B cell (primary cell): ENCODE measurements around the gene MED22. TPM values are rescaled to one million over a fixed set of nuclear protein-coding genes. Genes with fewer than 3 reads are reported as not detected.
A peak's percentile ranks its signal among the peaks of the same experiment; 100 is the strongest.

ENCODE experiments used
- ATAC-seq: fragments of 200-7000 bp; cut with Tn5 transposase; one replicate; pipeline ENCODE4 v1.10.0; 2021; ENCODE audit warnings: low read depth, mild to moderate bottlenecking, moderate number of reproducible peaks, moderate library complexity
- CTCF ChIA-PET: fragments of 350-600 bp; sonication (Branson Sonifier 250); formaldehyde crosslinking; loops from one replicate; lab custom pipeline; 2021; ENCODE audit warnings: antibody characterized with exemption, inconsistent platforms; lab: Charles Lee
- POLR2A ChIA-PET: fragments of 350-600 bp; sonication (Branson Sonifier 250); formaldehyde crosslinking; loops from one replicate; lab custom pipeline; 2021; ENCODE audit warnings: antibody characterized with exemption; lab: Charles Lee
- DNase-seq: peaks from one replicate; pipeline ENCODE4 v3.0.0; 2013
- H2AFZ ChIP-seq: 2 replicates; pipeline ENCODE4 v1.6.1; 2012; ENCODE audit warnings: mild to moderate bottlenecking, low read depth, low read length; ENCODE audit not compliant: insufficient read depth, poor library complexity, severe bottlenecking
- H3K27ac ChIP-seq, 2 donors: 1 replicate in 1 of 2; 2 replicates in 1 of 2; pipeline ENCODE4 v1.5.1; 2012 to 2013; ENCODE audit warnings: low read length in 2 of 2, mild to moderate bottlenecking in 2 of 2, moderate library complexity in 1 of 2
- H3K27me3 ChIP-seq, 4 experiments: fragments of 200-600 bp in 1 of 4; sonication (generic) in 1 of 4; replicated peaks in 1 of 4; 1 replicate in 2 of 4; 2 replicates in 2 of 4; pipeline versions ENCODE4 v1.6.1 to v1.7.0; 2013 to 2016; ENCODE audit warnings: low read length in 3 of 4, mild to moderate bottlenecking in 2 of 4, mixed read lengths in 1 of 4, moderate library complexity in 1 of 4; ENCODE audit not compliant: insufficient read depth in 4 of 4, control insufficient read depth in 3 of 4; ENCODE audit errors: control extremely low read depth in 1 of 4
- H3K36me3 ChIP-seq, 2 experiments: replicated peaks in 1 of 2; 1 replicate in 1 of 2; 2 replicates in 1 of 2; pipeline versions ENCODE4 v1.6.1 to v1.7.1; 2013; ENCODE audit warnings: low read length in 1 of 2; ENCODE audit not compliant: insufficient read depth in 2 of 2, control insufficient read depth in 1 of 2; ENCODE audit errors: control extremely low read depth in 1 of 2, extremely low read depth in 1 of 2
- H3K4me1 ChIP-seq, 2 donors: fragments of 200-600 bp in 1 of 2; sonication (generic) in 1 of 2; 1 replicate in 1 of 2; 2 replicates in 1 of 2; pipeline versions ENCODE4 v1.5.1 to v1.6.1; 2013 to 2017; ENCODE audit warnings: low read length in 2 of 2; ENCODE audit not compliant: control insufficient read depth in 2 of 2, insufficient read depth in 2 of 2
- H3K4me2 ChIP-seq: replicated peaks from 2 replicates; pipeline ENCODE3; 2012; ENCODE audit warnings: mild to moderate bottlenecking, low read depth, low read length; ENCODE audit not compliant: poor library complexity, severe bottlenecking
- H3K4me3 ChIP-seq, 5 experiments: fragments of 200-600 bp in 1 of 5; sonication (generic) in 1 of 5; 1 replicate in 3 of 5; 2 replicates in 2 of 5; pipeline versions ENCODE4 v1.5.1 to v1.7.0; 2011 to 2016; ENCODE audit warnings: low read length in 4 of 5, mild to moderate bottlenecking in 4 of 5, low read depth in 2 of 5, control low read depth in 1 of 5, moderate library complexity in 1 of 5; ENCODE audit not compliant: insufficient read depth in 1 of 5; ENCODE audit errors: control extremely low read depth in 1 of 5, extremely low read depth in 1 of 5
- H3K79me2 ChIP-seq: fragments of 200-600 bp; sonication (generic); one replicate; pipeline ENCODE4 v1.6.0; 2016; ENCODE audit warnings: low read length; ENCODE audit not compliant: control insufficient read depth, insufficient read depth
- H3K9ac ChIP-seq: fragments of 200-600 bp; sonication (generic); 2 replicates; pipeline ENCODE4 v1.6.1; 2017; ENCODE audit warnings: mild to moderate bottlenecking, low read length, moderate library complexity
- H3K9me3 ChIP-seq, 3 donors: one replicate each; pipeline versions ENCODE4 v1.6.1 to v1.7.1; 2013; ENCODE audit warnings: low read length in 2 of 3; ENCODE audit not compliant: control insufficient read depth in 2 of 3, insufficient read depth in 1 of 3; ENCODE audit errors: control extremely low read depth in 1 of 3
- H4K20me1 ChIP-seq: 2 replicates; pipeline ENCODE4 v1.6.0; 2012; ENCODE audit warnings: mild to moderate bottlenecking, low read length; ENCODE audit not compliant: insufficient read depth, control insufficient read depth, poor library complexity, severe bottlenecking
- H3K27ac Mint-ChIP-seq: one replicate; pipeline ENCODE4 v1.8.0; 2021; ENCODE audit warnings: mixed read lengths
- H3K27me3 Mint-ChIP-seq: one replicate; pipeline ENCODE4 v1.8.0; 2021; ENCODE audit warnings: mixed read lengths
- H3K4me1 Mint-ChIP-seq: one replicate; pipeline ENCODE4 v1.8.0; 2021; ENCODE audit warnings: mixed read lengths
- H3K4me3 Mint-ChIP-seq: one replicate; pipeline ENCODE4 v1.8.0; 2021; ENCODE audit warnings: mixed read lengths
- H3K9me3 Mint-ChIP-seq: one replicate; pipeline ENCODE4 v1.8.0; 2022; ENCODE audit warnings: mixed read lengths; ENCODE audit not compliant: insufficient read depth
- EZH2 ChIP-seq: IDR thresholded peaks from 2 replicates; pipeline ENCODE4 v1.6.1; 2012; ENCODE audit warnings: borderline replicate concordance, low read depth, mild to moderate bottlenecking, moderate library complexity, low read length; ENCODE audit not compliant: insufficient read depth, poor library complexity, severe bottlenecking
- WGBS: methylation state at CpG from one replicate; pipeline ENCODE4 v1.1.5; 2013; ENCODE audit warnings: missing lambda C conversion rate; ENCODE audit not compliant: insufficient coverage; 5-methylcytosine and 5-hydroxymethylcytosine counted together
- intact Hi-C: fragments of 100-400 bp; cut with micrococcal nuclease; formaldehyde crosslinking; loops from one replicate; pipeline ENCODE4 v1.10.0; 2022
- polyA minus RNA-seq: library from RNA; depleted of rRNA, polyadenylated mRNA; stranded (reverse); fragments of >200 nt; gene quantifications from 2 replicates; pipeline ENCODE4 v1.2.3, GENCODE V29; 2012
- polyA plus RNA-seq: library from polyadenylated mRNA; depleted of rRNA; stranded (reverse); fragments of >200 nt; gene quantifications from 2 replicates; pipeline ENCODE4 v1.2.3, GENCODE V29; 2012
- total RNA-seq, 2 donors: library from RNA; stranded (reverse); fragments of 120-200 nt in 1 of 2; gene quantifications; 1 replicate in 1 of 2; 2 replicates in 1 of 2; pipeline versions ENCODE4 v1.2.3 to v1.2.4, GENCODE V29; 2013 to 2022
- TF ChIP-seq, protein P1 (sequence below): fragments of 200-600 bp; IDR thresholded peaks from one replicate; pipeline ENCODE4 v1.8.0; 2022; ENCODE audit warnings: antibody characterized with exemption, mild to moderate bottlenecking

Gene MED22
- 50.4 and 56.9 TPM in 2 replicates for total RNA-seq
- 32.1 TPM for total RNA-seq (2013)
- polyA plus RNA-seq, result 33.9 and 44.9 TPM in 2 replicates
- 49.2 and 52.4 TPM in 2 replicates for polyA minus RNA-seq

DNA sequence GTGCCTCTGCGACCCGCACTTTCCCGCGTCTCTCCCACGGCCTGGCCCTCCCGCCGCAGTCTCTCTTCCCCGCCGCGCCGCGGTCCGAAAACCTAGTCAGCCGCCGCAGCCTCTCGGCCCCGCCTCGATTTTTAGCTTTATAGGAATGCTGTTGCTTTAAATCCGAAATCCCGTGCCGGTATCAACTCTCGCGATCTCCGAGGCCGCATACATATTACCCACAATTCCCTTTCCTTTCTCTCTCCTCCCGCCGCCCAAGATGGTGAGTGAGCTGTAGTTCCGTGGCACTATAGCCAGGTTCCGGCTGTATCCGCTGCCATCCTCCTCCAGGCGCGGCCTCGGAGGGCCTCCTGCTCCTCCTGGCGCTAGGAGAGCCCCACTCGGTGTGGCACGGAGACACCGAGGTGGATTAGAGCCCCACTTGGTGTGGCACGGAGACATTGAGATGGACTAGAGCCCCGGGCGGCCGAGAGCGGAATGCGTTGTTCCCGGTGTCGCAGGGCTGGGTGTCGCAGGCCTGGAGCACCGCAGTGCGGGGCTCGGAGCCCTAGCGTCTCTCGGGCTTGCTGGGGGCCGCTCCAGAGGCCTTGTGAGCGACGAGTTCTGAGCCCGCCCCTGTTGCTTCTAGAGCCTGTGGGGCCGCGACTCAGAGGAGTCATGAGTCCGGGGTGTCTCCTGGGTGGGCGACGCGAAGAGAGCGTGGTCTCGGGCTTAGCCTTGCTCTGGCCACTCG, at the start of gene MED22, which contains the start of gene RPL7A:
MED22 (minus strand) TSS at position 147 of the 733 bp plus-strand sequence. CDS start 1,469 bp downstream, outside the sequence.
RPL7A (plus strand) TSS at position 234 of the 733 bp plus-strand sequence; CDS start at position 260, 26 bp downstream.
- Mint-ChIP-seq H3K9me3 (no peaks in the 10 kb centered on the region), H3K27ac (peak within 1 kb of the TSS; percentile 95), H3K4me3 (peak within 1 kb of the TSS; percentile 97), H3K4me1 (peaks cover 36% of the 10 kb centered on the region), H3K27me3 (no peaks in the 10 kb centered on the region)
- no peak for TF ChIP-seq EZH2
- TF ChIP-seq, protein P1, sequence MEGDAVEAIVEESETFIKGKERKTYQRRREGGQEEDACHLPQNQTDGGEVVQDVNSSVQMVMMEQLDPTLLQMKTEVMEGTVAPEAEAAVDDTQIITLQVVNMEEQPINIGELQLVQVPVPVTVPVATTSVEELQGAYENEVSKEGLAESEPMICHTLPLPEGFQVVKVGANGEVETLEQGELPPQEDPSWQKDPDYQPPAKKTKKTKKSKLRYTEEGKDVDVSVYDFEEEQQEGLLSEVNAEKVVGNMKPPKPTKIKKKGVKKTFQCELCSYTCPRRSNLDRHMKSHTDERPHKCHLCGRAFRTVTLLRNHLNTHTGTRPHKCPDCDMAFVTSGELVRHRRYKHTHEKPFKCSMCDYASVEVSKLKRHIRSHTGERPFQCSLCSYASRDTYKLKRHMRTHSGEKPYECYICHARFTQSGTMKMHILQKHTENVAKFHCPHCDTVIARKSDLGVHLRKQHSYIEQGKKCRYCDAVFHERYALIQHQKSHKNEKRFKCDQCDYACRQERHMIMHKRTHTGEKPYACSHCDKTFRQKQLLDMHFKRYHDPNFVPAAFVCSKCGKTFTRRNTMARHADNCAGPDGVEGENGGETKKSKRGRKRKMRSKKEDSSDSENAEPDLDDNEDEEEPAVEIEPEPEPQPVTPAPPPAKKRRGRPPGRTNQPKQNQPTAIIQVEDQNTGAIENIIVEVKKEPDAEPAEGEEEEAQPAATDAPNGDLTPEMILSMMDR, result no peak
- Histone ChIP-seq H3K27ac (peak within 1 kb of the TSS; percentile 87 to 90), H3K4me2 (peak within 1 kb of the TSS; percentile 93), H2AFZ (peak within 1 kb of the TSS; percentile 83), H4K20me1 (peaks cover 36% of the 10 kb centered on the region), H3K27me3 (no peaks in the 10 kb centered on the region), H3K4me3 (peak within 1 kb of the TSS; percentile 86 to 96 (median 92)), H3K4me1 (peaks cover 21 to 25% of the 10 kb centered on the region in 2 donors), H3K9ac (peak within 1 kb of the TSS; percentile 93), H3K79me2 (peaks cover 46% of the 10 kb centered on the region), H3K36me3 (peaks cover 0 to 66% of the 10 kb centered on the region in 2 experiments), H3K9me3 (peaks cover 0 to 5% (median 0%) of the 10 kb centered on the region in 3 donors)
- ATAC-seq (peak; percentile 83), DNase-seq (peak; percentile 97)
- CTCF ChIA-PET, result interaction anchor here (0.5 to 1.2 kb wide), 6 partner anchors 9 to 775 kb away, joined by 3 to 7 read pairs (median 3); partner anchors contain the start of gene SLC2A6
- POLR2A ChIA-PET, result interaction anchor here (0.6 to 2.3 kb wide), 13 partner anchors 8 to 1107 kb away, joined by 3 to 18 read pairs (median 4); partner anchors contain the start of genes CACFD1, STKLD1, SURF1 and SURF2
- intact Hi-C loops, result loop anchor here (1.0 to 5.0 kb wide), 5 partner anchors 8 to 129 kb away; partner anchors contain the start of genes CACFD1, SLC2A6, STKLD1 and SURF1
- under 1% methylated on average over 62 of the region's 64 CpGs for whole genome bisulfite sequencing
